ENCODE results near the gene NHERF1. TPM values are rescaled to one million over a fixed set of nuclear protein-coding genes. Genes with fewer than 3 reads are reported as not detected.

The NHERF1 gene
- total RNA-seq, 4 donors from 2014 or later = 8.9 to 12.1 (median 11.0) TPM

DNA sequence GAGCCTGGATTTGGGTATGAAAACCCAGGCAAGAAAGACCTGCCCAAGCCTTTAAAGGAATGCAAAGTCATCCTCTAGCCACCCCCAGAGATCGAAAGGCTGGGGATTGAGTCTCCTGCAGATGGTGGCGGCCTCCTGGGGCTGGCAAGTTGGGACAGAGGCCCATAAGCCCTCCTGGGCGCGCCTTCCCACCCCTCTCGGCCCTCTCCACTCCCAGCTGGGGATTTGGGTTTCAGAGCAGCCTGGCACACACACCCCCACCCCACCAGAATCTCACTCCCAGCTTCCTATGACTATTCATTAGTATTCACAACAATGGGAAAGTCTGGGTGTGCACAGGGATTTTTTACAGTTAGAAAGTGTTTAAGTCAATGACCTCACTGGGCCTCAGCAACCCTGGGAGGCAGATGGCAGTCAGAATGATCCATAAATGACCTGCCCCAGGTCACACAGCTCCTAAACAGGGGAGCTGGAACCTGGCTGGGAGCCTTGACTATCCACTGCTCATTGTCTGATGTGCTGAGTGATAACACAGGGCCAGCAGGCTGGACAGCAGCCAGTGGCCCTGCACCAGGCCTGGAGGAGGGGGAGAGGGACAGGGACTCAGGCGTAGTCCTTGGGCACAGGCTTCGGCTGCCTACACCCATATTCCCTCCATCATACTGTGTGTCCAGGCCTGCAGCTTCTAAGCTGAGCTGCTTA, 12.1 kb downstream of the NHERF1 start:
- WGBS = 83% methylated on average over 6 of the region's 7 CpGs
- H3K9me3 ChIP-seq = no peaks in the 10 kb centered on the region
- peaks cover 45 to 58% (median 55%) of the 10 kb centered on the region in 4 donors for H3K4me1 ChIP-seq
- no peak for DNase-seq (ENCODE audit: extremely low spot score)
- H3K36me3 ChIP-seq = peaks cover 0 to 8% (median under 1%) of the 10 kb centered on the region in 4 donors
- TF ChIP-seq POLR2AphosphoS5 (IDR thresholded peaks at IDR 0.05) = no peak
- TF ChIP-seq POLR2A (IDR thresholded peaks at IDR 0.05; ENCODE audit: low read depth) = no peak
- TF ChIP-seq EP300 (IDR thresholded peaks at IDR 0.05) = no peak
- intact Hi-C loops (cut with DNase I) = no loop called here
- H3K4me3 ChIP-seq = no peak overlapping the region
- H3K27ac ChIP-seq (replicated peaks in 1 of 4) = peak overlapping the region in 2 of 4 donors; percentile 18 to 42
- peaks cover 0 to 17% (median 0%) of the 10 kb centered on the region in 4 donors for H3K27me3 ChIP-seq

- TF ChIP-seq CTCF (IDR thresholded peaks at IDR 0.05) (no peak), EP300 (IDR thresholded peaks at IDR 0.05) (no peak)
- 75% methylated on average over 2 of the region's 5 CpGs for WGBS
- intact Hi-C loops (cut with DNase I) = no loop called here
Observed at GRCh38 chr17:74761419-74761818, 13.0 kb downstream of the NHERF1 start.

DNA sequence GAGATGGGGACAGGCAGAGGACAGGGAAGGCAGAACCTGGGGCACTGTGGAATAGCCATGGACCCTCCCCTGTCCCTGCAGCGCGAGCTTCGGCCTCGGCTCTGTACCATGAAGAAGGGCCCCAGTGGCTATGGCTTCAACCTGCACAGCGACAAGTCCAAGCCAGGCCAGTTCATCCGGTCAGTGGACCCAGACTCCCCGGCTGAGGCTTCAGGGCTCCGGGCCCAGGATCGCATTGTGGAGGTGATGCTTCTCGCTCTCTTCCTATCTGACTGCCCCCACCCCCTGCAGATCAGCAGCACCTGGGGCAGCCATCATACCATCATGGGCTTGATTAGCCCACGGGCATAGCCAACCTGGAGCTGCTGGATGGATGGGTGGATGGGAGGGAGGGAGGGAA, 13.5 kb downstream of the NHERF1 start:
- intact Hi-C loops (cut with DNase I) = no loop called here
- H3K27me3 ChIP-seq = peaks cover 0 to 18% (median 0%) of the 10 kb centered on the region in 4 donors
- peaks cover 0 to 8% (median 2%) of the 10 kb centered on the region in 4 donors for H3K36me3 ChIP-seq
- H3K27ac ChIP-seq (replicated peaks in 1 of 4) = no peak overlapping the region
- no peak overlapping the region for H3K4me3 ChIP-seq
- DNase-seq (ENCODE audit: extremely low spot score) = no peak
- peaks cover 45 to 55% (median 49%) of the 10 kb centered on the region in 4 donors for H3K4me1 ChIP-seq
- no peak for TF ChIP-seq POLR2AphosphoS5 (IDR thresholded peaks at IDR 0.05)
- no peak for TF ChIP-seq CTCF (IDR thresholded peaks at IDR 0.05)
- no peak for TF ChIP-seq POLR2A (IDR thresholded peaks at IDR 0.05; ENCODE audit: low read depth)
- TF ChIP-seq EP300 (IDR thresholded peaks at IDR 0.05) = no peak
- H3K9me3 ChIP-seq = no peaks in the 10 kb centered on the region
- 97% methylated on average over 6 of the region's 11 CpGs for WGBS

More at GRCh38 chr17:74761419-74761818, 13.0 kb downstream of the NHERF1 start:
- Histone ChIP-seq H3K4me1 (peaks cover 45 to 58% (median 53%) of the 10 kb centered on the region in 4 donors), H3K9me3 (no peaks in the 10 kb centered on the region), H3K27me3 (peaks cover 0 to 17% (median 0%) of the 10 kb centered on the region in 4 donors), H3K27ac (replicated peaks in 1 of 4) (peak overlapping the region in 1 of 4 donors; percentile 11), H3K36me3 (peaks cover 0 to 8% (median 2%) of the 10 kb centered on the region in 4 donors), H3K4me3 (no peak overlapping the region)
- DNase-seq (ENCODE audit: extremely low spot score) = no peak

DNA sequence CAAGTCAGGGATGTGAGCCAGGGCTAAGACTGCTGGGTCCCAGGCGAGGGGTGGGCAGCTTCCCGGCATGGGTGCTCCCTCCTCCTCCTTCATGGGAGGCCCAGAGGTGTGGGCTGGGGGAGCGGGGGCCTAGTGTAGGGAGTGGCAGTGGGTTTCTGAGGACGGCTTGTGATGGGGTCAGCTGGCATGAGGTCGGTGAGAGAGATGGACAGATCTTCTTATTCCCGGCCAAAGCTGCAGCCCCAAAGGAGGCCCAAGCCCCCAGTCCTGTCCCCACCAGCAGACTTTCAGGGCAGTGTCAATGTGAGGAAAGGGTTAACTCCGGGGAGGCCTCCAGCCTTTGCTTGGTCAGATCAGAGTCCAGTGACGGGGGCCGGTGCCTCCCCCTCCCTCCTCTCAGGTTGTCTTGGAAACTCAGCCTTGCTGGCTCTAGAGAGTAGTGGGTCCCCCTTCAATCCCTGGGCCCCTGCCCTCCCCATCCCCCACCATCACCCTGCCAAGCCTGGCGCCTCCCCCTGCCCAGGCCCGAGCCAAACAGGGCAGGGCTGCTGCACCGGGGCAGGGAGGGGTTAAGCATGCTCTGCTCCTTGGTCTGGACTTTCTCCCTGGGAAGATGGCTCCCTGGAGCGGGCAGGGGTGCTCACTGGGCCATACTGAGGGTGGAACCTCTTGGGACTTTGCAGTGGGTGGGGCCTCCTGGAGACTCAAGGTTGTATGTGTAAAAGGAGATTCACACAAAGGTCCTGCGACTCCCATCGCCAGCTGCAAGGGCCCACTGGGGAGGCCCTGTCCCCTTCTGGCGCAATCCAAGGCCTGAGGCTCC, 15.3 kb downstream of the NHERF1 start:
- no peak for TF ChIP-seq POLR2A (IDR thresholded peaks at IDR 0.05; ENCODE audit: low read depth)
- no peak for TF ChIP-seq CTCF (IDR thresholded peaks at IDR 0.05)
- TF ChIP-seq EP300 (IDR thresholded peaks at IDR 0.05) = no peak
- no peak for TF ChIP-seq POLR2AphosphoS5 (IDR thresholded peaks at IDR 0.05)
- intact Hi-C loops (cut with DNase I) = no loop called here
- Histone ChIP-seq H3K27me3 (peaks cover 0 to 10% (median 0%) of the 10 kb centered on the region in 4 donors), H3K27ac (replicated peaks in 1 of 4) (no peak overlapping the region), H3K4me3 (no peak overlapping the region), H3K36me3 (peaks cover 0 to 8% (median 4%) of the 10 kb centered on the region in 4 donors), H3K9me3 (no peaks in the 10 kb centered on the region), H3K4me1 (peaks cover 40 to 50% (median 46%) of the 10 kb centered on the region in 4 donors)
- DNase-seq (ENCODE audit: extremely low spot score) = no peak
- whole genome bisulfite sequencing = 72% methylated on average over 6 of the region's 16 CpGs

- WGBS = 82% methylated on average over 4 of the region's 4 CpGs
- H3K27ac ChIP-seq (replicated peaks in 1 of 4) = no peak overlapping the region
- peaks cover 0 to 14% (median 12%) of the 10 kb centered on the region in 4 donors for H3K36me3 ChIP-seq
- H3K9me3 ChIP-seq = no peaks in the 10 kb centered on the region
- DNase-seq (ENCODE audit: extremely low spot score) = no peak
- TF ChIP-seq EP300 (IDR thresholded peaks at IDR 0.05) (no peak), POLR2AphosphoS5 (IDR thresholded peaks at IDR 0.05) (no peak), CTCF (IDR thresholded peaks at IDR 0.05) (no peak), POLR2A (IDR thresholded peaks at IDR 0.05; ENCODE audit: low read depth) (no peak)
- peaks cover 0 to 4% (median 0%) of the 10 kb centered on the region in 4 donors for H3K27me3 ChIP-seq
- intact Hi-C loops (cut with DNase I) = no loop called here
- peaks cover 29 to 44% (median 39%) of the 10 kb centered on the region in 4 donors for H3K4me1 ChIP-seq
- no peak overlapping the region for H3K4me3 ChIP-seq
Observed at GRCh38 chr17:74764751-74765286, 16.4 kb downstream of the NHERF1 start.
